Ectodermal cell (in vitro differentiated cells): ENCODE measurements around the gene VSTM2L.
"Not testable (repeated sequence)": the region's sequence is repeated elsewhere in the genome, so short reads cannot be mapped to it uniquely, and the experiment has no call there.

Experiments
- H3K27ac ChIP-seq: 2 replicates; pipeline ENCODE4 v1.7.0; 2013; ENCODE audit warnings: mild to moderate bottlenecking, low read depth, low read length; ENCODE audit not compliant: insufficient read depth, poor library complexity, severe bottlenecking
- H3K27me3 ChIP-seq: 2 replicates; pipeline ENCODE4 v1.7.0; 2013; ENCODE audit warnings: mild to moderate bottlenecking, low read length; ENCODE audit not compliant: insufficient read depth, control insufficient read depth, poor library complexity, severe bottlenecking
- H3K36me3 ChIP-seq: one replicate; pipeline ENCODE4 v1.7.0; 2013; ENCODE audit warnings: low read length; ENCODE audit not compliant: control insufficient read depth, insufficient read depth
- H3K4me1 ChIP-seq: one replicate; pipeline ENCODE4 v1.7.0; 2013; ENCODE audit warnings: low read length; ENCODE audit not compliant: control insufficient read depth, insufficient read depth
- H3K4me3 ChIP-seq: 2 replicates; pipeline ENCODE4 v1.7.0; 2013; ENCODE audit warnings: low read depth, low read length, control low read depth; ENCODE audit not compliant: insufficient read depth
- H3K9me3 ChIP-seq: 2 replicates; pipeline ENCODE4 v1.7.0; 2013; ENCODE audit warnings: mild to moderate bottlenecking, low read length, moderate library complexity; ENCODE audit not compliant: control insufficient read depth
- WGBS, 2 experiments: methylation state at CpG; one replicate each; pipeline ENCODE4 v1.1.7; 2013; ENCODE audit warnings: missing lambda C conversion rate in 2 of 2; 5-methylcytosine and 5-hydroxymethylcytosine counted together

The VSTM2L gene

GRCh38 chr20:37963483-37963882, 60.6 kb downstream of the VSTM2L start:
- H3K27me3 ChIP-seq, H3K4me1 ChIP-seq, H3K27ac ChIP-seq, H3K9me3 ChIP-seq, H3K36me3 ChIP-seq, H3K4me3 ChIP-seq: not testable (repeated sequence)
- 93% methylated on average over 2 of the region's 2 CpGs for WGBS, 2 experiments

- 61 to 63% methylated on average over 6 of the region's 6 CpGs for WGBS, 2 experiments
- H3K27ac ChIP-seq = no peak overlapping the region
- H3K27me3 ChIP-seq = no peaks in the 10 kb centered on the region
- no peak overlapping the region for H3K4me3 ChIP-seq
- no peaks in the 10 kb centered on the region for H3K9me3 ChIP-seq
- H3K4me1 ChIP-seq = no peaks in the 10 kb centered on the region
- H3K36me3 ChIP-seq = no peaks in the 10 kb centered on the region
These were observed 66.0 kb downstream of the VSTM2L start for GRCh38 chr20:37968841-37969401.

GRCh38 chr20:37969949-37970855, 67.3 kb downstream of the VSTM2L start:
- Histone ChIP-seq H3K36me3 (no peaks in the 10 kb centered on the region), H3K9me3 (no peaks in the 10 kb centered on the region), H3K4me3 (no peak overlapping the region), H3K4me1 (no peaks in the 10 kb centered on the region), H3K27ac (no peak overlapping the region), H3K27me3 (no peaks in the 10 kb centered on the region)
- WGBS, 2 experiments = 83 to 86% methylated on average over 7 of the region's 7 CpGs

- Histone ChIP-seq H3K4me3 (no peak overlapping the region), H3K9me3 (no peaks in the 10 kb centered on the region), H3K27me3 (no peaks in the 10 kb centered on the region), H3K36me3 (no peaks in the 10 kb centered on the region), H3K27ac (no peak overlapping the region), H3K4me1 (no peaks in the 10 kb centered on the region)
These were observed 67.9 kb downstream of the VSTM2L start for GRCh38 chr20:37970856-37971245.

GRCh38 chr20:37971561-37972127, 68.7 kb downstream of the VSTM2L start:
- Histone ChIP-seq H3K27ac (no peak overlapping the region), H3K4me1 (no peaks in the 10 kb centered on the region), H3K36me3 (no peaks in the 10 kb centered on the region), H3K9me3 (no peaks in the 10 kb centered on the region), H3K27me3 (no peaks in the 10 kb centered on the region), H3K4me3 (no peak overlapping the region)
- WGBS, 2 experiments = 89 to 92% methylated on average over 5 of the region's 5 CpGs

- Histone ChIP-seq H3K4me3 (no peak overlapping the region), H3K4me1 (no peaks in the 10 kb centered on the region), H3K36me3 (no peaks in the 10 kb centered on the region), H3K27me3 (no peaks in the 10 kb centered on the region), H3K27ac (no peak overlapping the region), H3K9me3 (no peaks in the 10 kb centered on the region)
- WGBS, 2 experiments = 81 to 87% methylated on average over 6 to 7 of the region's 7 CpGs
These were observed 69.5 kb downstream of the VSTM2L start for GRCh38 chr20:37972256-37973058.

- H3K9me3 ChIP-seq = no peaks in the 10 kb centered on the region
- no peak overlapping the region for H3K4me3 ChIP-seq
- no peaks in the 10 kb centered on the region for H3K36me3 ChIP-seq
- H3K27me3 ChIP-seq = no peaks in the 10 kb centered on the region
- 88 to 94% methylated on average over 12 of the region's 12 CpGs for WGBS, 2 experiments
- H3K4me1 ChIP-seq = no peaks in the 10 kb centered on the region
- H3K27ac ChIP-seq = no peak overlapping the region
These were observed 70.4 kb downstream of the VSTM2L start for GRCh38 chr20:37973059-37973910.

- Histone ChIP-seq H3K9me3 (no peaks in the 10 kb centered on the region), H3K4me3 (no peak overlapping the region), H3K4me1 (peaks cover 4% of the 10 kb centered on the region), H3K27me3 (no peaks in the 10 kb centered on the region), H3K27ac (no peak overlapping the region), H3K36me3 (no peaks in the 10 kb centered on the region)
- 21 to 29% methylated on average over 9 of the region's 10 CpGs for WGBS, 2 experiments
These were observed 74.0 kb downstream of the VSTM2L start for GRCh38 chr20:37976887-37977286.

- no peaks in the 10 kb centered on the region for H3K36me3 ChIP-seq
- H3K9me3 ChIP-seq = no peaks in the 10 kb centered on the region
- WGBS, 2 experiments = 28 to 34% methylated on average over 9 to 10 of the region's 12 CpGs
- peaks cover 4% of the 10 kb centered on the region for H3K4me1 ChIP-seq
- no peak overlapping the region for H3K27ac ChIP-seq
- H3K27me3 ChIP-seq = no peaks in the 10 kb centered on the region
- no peak overlapping the region for H3K4me3 ChIP-seq
These were observed 74.4 kb downstream of the VSTM2L start for GRCh38 chr20:37977338-37977737.
